Heart left ventricle (tissue), 16 donors: Measurements from ENCODE around the gene WARS2. TPM values are rescaled to one million over a fixed set of nuclear protein-coding genes. Genes with fewer than 3 reads are reported as not detected.
"Not testable (repeated sequence)": the region's sequence is repeated elsewhere in the genome, so short reads cannot be mapped to it uniquely, and the experiment has no call there.

ENCODE experiments used
- ATAC-seq, 4 donors: fragments of 200-7000 bp; cut with Tn5 transposase; one replicate each; pipeline ENCODE4 v1.9.1; 2020 to 2022; ENCODE audit warnings: moderate library complexity in 4 of 4, mild to moderate bottlenecking in 3 of 4, moderate number of reproducible peaks in 1 of 4
- DNase-seq, 5 donors: peaks; one replicate each; pipeline ENCODE4 v3.0.0-alpha.2; 2020
- H3K27ac ChIP-seq, 12 donors: fragments of 200-600 bp; sonication (generic) in 4 of 12; one replicate each; pipeline versions ENCODE4 v1.5.0 to v1.8.0; 2016 to 2022; ENCODE audit warnings: mild to moderate bottlenecking in 2 of 12
- H3K27me3 ChIP-seq, 9 donors: fragments of 200-600 bp; sonication (generic) in 2 of 9; one replicate each; pipeline versions ENCODE4 v1.5.1 to v1.8.0; 2016 to 2022; ENCODE audit warnings: mild to moderate bottlenecking in 3 of 9
- H3K36me3 ChIP-seq, 9 donors: fragments of 200-600 bp; sonication (generic) in 2 of 9; one replicate each; pipeline versions ENCODE4 v1.5.0 to v1.8.0; 2018 to 2022; ENCODE audit warnings: mild to moderate bottlenecking in 2 of 9
- H3K4me1 ChIP-seq, 12 donors: fragments of 200-600 bp; sonication (generic) in 4 of 12; one replicate each; pipeline versions ENCODE4 v1.5.0 to v1.8.0; 2016 to 2022; ENCODE audit warnings: mild to moderate bottlenecking in 3 of 12
- H3K4me3 ChIP-seq, 12 donors: fragments of 200-600 bp; sonication (generic) in 4 of 12; one replicate each; pipeline versions ENCODE4 v1.5.0 to v1.8.0; 2017 to 2022; ENCODE audit warnings: mild to moderate bottlenecking in 9 of 12, moderate library complexity in 4 of 12
- H3K9me3 ChIP-seq, 12 donors: fragments of 200-600 bp; sonication (generic) in 4 of 12; one replicate each; pipeline versions ENCODE4 v1.5.0 to v1.8.0; 2016 to 2022; ENCODE audit warnings: mild to moderate bottlenecking in 1 of 12
- POLR2A ChIP-seq, 2 donors: fragments of 450-650 bp; IDR thresholded peaks; one replicate each; pipeline ENCODE4 v1.6.1; 2017; ENCODE audit warnings: antibody characterized with exemption in 2 of 2, mild to moderate bottlenecking in 2 of 2, moderate library complexity in 2 of 2
- WGBS, 4 donors: extraction: QIAGEN DNeasy Blood & Tissue Kit in 2 of 4; methylation state at CpG; one replicate each; pipeline versions ENCODE4 v1.1.5 to v1.1.7; 2013 to 2018; 5-methylcytosine and 5-hydroxymethylcytosine counted together
- intact Hi-C, 10 donors: fragments of 100-400 bp; cut with DNase I; formaldehyde crosslinking; loops; one replicate each; pipeline versions ENCODE4 v1.11.1 to v1.14.2; 2022
- polyA plus RNA-seq, 2 donors: library from polyadenylated mRNA; stranded (reverse); fragments of 200-250 nt; gene quantifications; one replicate each; pipeline ENCODE4 v1.2.3, GENCODE V29; 2013
- total RNA-seq, 9 donors: library from RNA; depleted of rRNA in 2 of 9; stranded (reverse); fragments of >200 nt in 2 of 9; fragmentation: NEBNext Ultra II Directional in 3 of 9; extraction: Animal tissue kit (Norgen Biotek cat#: 25700) in 3 of 9; gene quantifications; one replicate each; pipeline versions ENCODE4 v1.1.0 to v1.2.4, GENCODE V29; 2016 to 2023
- TF ChIP-seq, protein P1 (sequence below), 12 donors: fragments of 200-600 bp; sonication (generic) in 4 of 12; IDR thresholded peaks; one replicate each; pipeline versions ENCODE4 v1.5.0 to v1.8.0; 2018 to 2022; ENCODE audit warnings: antibody characterized with exemption in 12 of 12, mild to moderate bottlenecking in 5 of 12
- donor health status: ischemic (EF 13 %, LVEDD 7.1; RV severe dilation, severe dysfunction).
- donor health status: healthy with polysubstance abuse.
- donor health status: DM: no; HTN: yes; CAD: no.
- donor health status: DM: no; HTN: no; CAD: no.
- donor health status: ischemic (EF 25% LVEDD 6.9; RV normal size, moderate dysfunction).
- donor health status: ischemic (EF 25% LVEDD 5.7; RV mildly dilated, moderate dysfunction).
- donor health status: healthy.
- donor health status: DM: yes; HTN: yes; CAD: no.
- donor health status: ischemic (EF 35%, LVEDD 5.7; RV mildly dilated, moderate dysfunction).
- donor health status: nonischemic (EF 11% LVEDD 7.7; RV severe dilation, severe dysfunction).
- donor health status: DM: yes; HTN: yes; CAD: no.
- donor health status: PGD.
- donor health status: ischemic (EF 29% LVEDD 5.4; RV normal size, mild dysfunction).
- donor health status: nonischemic (EF 23%, LVEDD 6.1; RV moderate dilation, normal function).

Gene WARS2
- total and polyA plus RNA-seq, 11 donors = 3.9 to 15.5 (median 11.9) TPM

DNA sequence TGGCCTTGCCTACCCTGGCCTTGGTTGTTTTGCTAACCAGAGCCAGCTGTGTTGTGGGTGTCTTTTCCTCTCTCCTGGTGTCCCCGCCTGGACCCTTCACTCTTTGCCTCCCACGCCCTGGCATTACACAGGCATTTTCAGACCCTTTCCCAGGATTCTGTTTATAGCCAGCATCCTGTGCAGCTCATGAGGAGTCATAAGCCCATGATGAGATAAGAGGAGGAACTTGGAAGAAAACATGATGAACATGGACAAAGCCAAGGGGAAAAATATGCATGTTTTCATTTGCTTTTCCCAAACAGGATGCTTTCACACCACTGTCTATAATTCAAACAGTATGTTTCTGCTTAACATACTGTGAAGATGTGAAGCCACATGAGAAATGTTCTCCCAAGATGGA is 18.7 kb upstream of the WARS2 start:
- peaks cover 0 to 4% (median 0%) of the 10 kb centered on the region in 12 donors for H3K9me3 ChIP-seq
- WGBS, 4 donors = 73 to 83% (median 81%) methylated on average over 2 of the region's 2 CpGs
- DNase-seq (peak in 1 of 5 donors; percentile 35), ATAC-seq (peak in 1 of 4 donors; percentile 59)
- intact Hi-C loops = no loop called here
- peak overlapping the region in 3 of 12 donors; percentile 30 to 60 (median 46) for H3K27ac ChIP-seq
- no peak overlapping the region for H3K4me3 ChIP-seq
- peaks cover 0 to 28% (median 3%) of the 10 kb centered on the region in 12 donors for H3K4me1 ChIP-seq
- no peaks in the 10 kb centered on the region for H3K27me3 ChIP-seq
- H3K36me3 ChIP-seq = peaks cover 0 to 64% (median 34%) of the 10 kb centered on the region in 9 donors
- no peak for TF ChIP-seq POLR2A (IDR thresholded peaks at IDR 0.05)
- TF ChIP-seq, protein P1, sequence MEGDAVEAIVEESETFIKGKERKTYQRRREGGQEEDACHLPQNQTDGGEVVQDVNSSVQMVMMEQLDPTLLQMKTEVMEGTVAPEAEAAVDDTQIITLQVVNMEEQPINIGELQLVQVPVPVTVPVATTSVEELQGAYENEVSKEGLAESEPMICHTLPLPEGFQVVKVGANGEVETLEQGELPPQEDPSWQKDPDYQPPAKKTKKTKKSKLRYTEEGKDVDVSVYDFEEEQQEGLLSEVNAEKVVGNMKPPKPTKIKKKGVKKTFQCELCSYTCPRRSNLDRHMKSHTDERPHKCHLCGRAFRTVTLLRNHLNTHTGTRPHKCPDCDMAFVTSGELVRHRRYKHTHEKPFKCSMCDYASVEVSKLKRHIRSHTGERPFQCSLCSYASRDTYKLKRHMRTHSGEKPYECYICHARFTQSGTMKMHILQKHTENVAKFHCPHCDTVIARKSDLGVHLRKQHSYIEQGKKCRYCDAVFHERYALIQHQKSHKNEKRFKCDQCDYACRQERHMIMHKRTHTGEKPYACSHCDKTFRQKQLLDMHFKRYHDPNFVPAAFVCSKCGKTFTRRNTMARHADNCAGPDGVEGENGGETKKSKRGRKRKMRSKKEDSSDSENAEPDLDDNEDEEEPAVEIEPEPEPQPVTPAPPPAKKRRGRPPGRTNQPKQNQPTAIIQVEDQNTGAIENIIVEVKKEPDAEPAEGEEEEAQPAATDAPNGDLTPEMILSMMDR (IDR thresholded peaks at IDR 0.05) = no peak

DNA sequence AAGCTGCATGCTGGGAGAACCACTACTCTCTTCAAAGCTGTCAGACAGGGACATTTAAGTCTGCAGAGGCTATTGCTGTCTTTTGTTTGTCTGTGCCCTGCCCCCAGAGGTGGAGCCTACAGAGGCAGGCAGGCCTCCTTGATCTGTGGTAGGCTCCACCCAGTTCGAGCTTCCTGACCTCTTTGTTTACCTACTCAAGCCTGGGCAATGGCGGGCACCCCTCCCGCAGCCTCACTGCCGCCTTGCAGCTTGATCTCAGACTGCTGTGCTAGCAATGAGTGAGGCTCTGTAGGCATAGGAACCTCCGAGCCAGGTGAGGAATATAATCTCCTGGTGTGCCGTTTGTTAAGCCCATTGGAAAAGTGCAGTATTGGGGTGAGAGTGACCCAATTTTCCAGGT is 16.3 kb upstream of the WARS2 start:
- WGBS, 4 donors = 94 to 100% (median 96%) methylated on average over 5 to 6 of the region's 6 CpGs
- peaks cover 0 to 48% (median 27%) of the 10 kb centered on the region in 9 donors for H3K36me3 ChIP-seq

DNA sequence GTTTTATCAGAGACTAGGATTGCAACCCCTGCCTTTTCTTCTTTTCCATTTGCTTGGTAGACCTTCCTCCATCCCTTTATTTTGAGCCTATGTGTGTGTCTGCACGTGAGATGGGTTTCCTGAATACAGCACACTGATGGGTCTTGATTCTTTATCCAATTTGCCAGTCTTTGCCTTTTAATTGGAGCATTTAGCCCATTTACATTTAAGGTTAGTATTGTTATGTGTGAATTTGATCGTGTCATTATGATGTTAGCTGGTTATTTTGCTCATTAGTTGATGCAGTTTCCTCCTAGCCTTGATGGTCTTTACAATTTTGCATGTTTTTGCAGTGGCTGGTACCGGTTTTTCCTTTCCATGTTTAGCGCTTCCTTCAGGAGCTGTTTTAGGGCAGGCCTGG is 14.6 kb upstream of the WARS2 start:
- DNase-seq, ATAC-seq, intact Hi-C loops, H3K27me3 ChIP-seq, H3K4me3 ChIP-seq, H3K27ac ChIP-seq, H3K9me3 ChIP-seq: not testable (repeated sequence)
- peaks cover 0 to 41% (median 27%) of the 10 kb centered on the region in 9 donors for H3K36me3 ChIP-seq
- peaks cover 0 to 13% (median 0%) of the 10 kb centered on the region in 12 donors for H3K4me1 ChIP-seq
- 94 to 99% (median 95%) methylated on average over 4 of the region's 4 CpGs for WGBS, 4 donors

More for the DNA sequence above, 16.3 kb upstream of the WARS2 start:
- H3K27me3 ChIP-seq, H3K4me3 ChIP-seq, intact Hi-C loops, ATAC-seq, DNase-seq, H3K27ac ChIP-seq, H3K9me3 ChIP-seq: not testable (repeated sequence)
- H3K4me1 ChIP-seq = peaks cover 0 to 28% (median 3%) of the 10 kb centered on the region in 12 donors

DNA sequence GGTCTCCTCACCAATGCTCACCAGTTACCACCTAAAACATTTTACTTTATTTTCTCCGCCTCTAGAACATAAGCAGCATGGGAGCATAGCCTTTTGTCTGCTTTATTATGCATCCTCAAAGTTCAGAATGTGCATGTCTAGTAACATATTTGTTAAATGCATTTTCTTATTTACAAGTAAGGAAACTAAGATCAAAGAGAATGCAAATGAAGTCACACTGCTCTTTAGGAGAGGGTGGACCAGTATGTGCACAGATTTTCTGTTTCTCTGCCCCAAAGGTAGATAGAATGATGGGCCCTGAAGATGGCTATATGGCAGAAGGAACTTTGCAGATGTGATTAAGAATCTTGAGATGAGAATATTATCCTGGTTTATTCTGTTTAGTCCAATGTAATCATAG is 9.7 kb upstream of the WARS2 start:
- WGBS, 4 donors = 94 to 100% (median 98%) methylated on average over 1 of the region's 1 CpG
- Histone ChIP-seq H3K27me3 (no peaks in the 10 kb centered on the region), H3K36me3 (peaks cover 0 to 12% (median 0%) of the 10 kb centered on the region in 9 donors), H3K4me1 (peaks cover 0 to 13% (median 0%) of the 10 kb centered on the region in 12 donors), H3K27ac (no peak overlapping the region), H3K4me3 (no peak overlapping the region), H3K9me3 (peaks cover 0 to 8% (median 0%) of the 10 kb centered on the region in 12 donors)
- intact Hi-C loops = no loop called here
- no peak for DNase-seq
- TF ChIP-seq POLR2A (IDR thresholded peaks at IDR 0.05) = no peak
- TF ChIP-seq, protein P1 (IDR thresholded peaks at IDR 0.05) = no peak
- no peak for ATAC-seq

DNA sequence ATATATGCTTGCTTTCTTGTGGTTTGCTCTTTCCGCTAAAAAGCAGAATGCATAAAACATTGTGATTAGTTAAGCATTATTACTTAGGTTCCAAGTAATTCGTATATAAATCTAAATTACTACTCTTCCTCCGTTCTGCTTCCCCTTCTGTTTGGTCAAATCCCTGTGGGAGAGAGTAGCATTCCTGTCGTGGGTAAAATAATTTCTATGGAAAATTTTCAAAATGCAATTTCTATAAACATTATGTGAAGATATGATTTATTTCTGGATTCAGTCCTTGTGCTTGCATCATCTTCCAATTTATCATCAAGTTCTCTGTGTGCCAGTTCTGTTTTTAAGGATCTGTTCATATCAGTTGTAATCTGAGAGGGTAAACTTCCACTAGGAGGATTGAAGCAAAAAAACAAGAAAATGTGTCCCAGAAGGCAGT is 7.2 kb upstream of the WARS2 start:
- ATAC-seq (no peak), DNase-seq (no peak)
- peak overlapping the region in 2 of 12 donors; percentile 7 to 24 for H3K27ac ChIP-seq
- no peak for TF ChIP-seq POLR2A (IDR thresholded peaks at IDR 0.05)
- TF ChIP-seq, protein P1 (IDR thresholded peaks at IDR 0.05) = no peak
- H3K9me3 ChIP-seq = peaks cover 0 to 5% (median 0%) of the 10 kb centered on the region in 12 donors
- no peak overlapping the region for H3K4me3 ChIP-seq
- peaks cover 0 to 18% (median 0%) of the 10 kb centered on the region in 9 donors for H3K36me3 ChIP-seq
- 65 to 80% (median 71%) methylated on average over 4 of the region's 4 CpGs for WGBS, 4 donors
- intact Hi-C loops = loop anchor here in 1 of 10 donors (10.0 kb wide), 1 partner anchor 103 kb away; no protein-coding TSS in a partner anchor
- H3K4me1 ChIP-seq = peaks cover 0 to 21% (median under 1%) of the 10 kb centered on the region in 12 donors
- H3K27me3 ChIP-seq = no peaks in the 10 kb centered on the region
